ENCODE results near the gene FGF2.

The FGF2 gene

DNA sequence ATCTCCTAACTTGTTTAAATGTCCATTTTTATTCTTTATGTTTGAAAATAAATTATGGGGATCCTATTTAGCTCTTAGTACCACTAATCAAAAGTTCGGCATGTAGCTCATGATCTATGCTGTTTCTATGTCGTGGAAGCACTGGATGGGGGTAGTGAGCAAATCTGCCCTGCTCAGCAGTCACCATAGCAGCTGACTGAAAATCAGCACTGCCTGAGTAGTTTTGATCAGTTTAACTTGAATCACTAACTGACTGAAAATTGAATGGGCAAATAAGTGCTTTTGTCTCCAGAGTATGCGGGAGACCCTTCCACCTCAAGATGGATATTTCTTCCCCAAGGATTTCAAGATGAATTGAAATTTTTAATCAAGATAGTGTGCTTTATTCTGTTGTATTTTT lies 68.2 kb downstream of the FGF2 start:
- DNase-seq (ENCODE audit: low spot score), result no peak

DNA sequence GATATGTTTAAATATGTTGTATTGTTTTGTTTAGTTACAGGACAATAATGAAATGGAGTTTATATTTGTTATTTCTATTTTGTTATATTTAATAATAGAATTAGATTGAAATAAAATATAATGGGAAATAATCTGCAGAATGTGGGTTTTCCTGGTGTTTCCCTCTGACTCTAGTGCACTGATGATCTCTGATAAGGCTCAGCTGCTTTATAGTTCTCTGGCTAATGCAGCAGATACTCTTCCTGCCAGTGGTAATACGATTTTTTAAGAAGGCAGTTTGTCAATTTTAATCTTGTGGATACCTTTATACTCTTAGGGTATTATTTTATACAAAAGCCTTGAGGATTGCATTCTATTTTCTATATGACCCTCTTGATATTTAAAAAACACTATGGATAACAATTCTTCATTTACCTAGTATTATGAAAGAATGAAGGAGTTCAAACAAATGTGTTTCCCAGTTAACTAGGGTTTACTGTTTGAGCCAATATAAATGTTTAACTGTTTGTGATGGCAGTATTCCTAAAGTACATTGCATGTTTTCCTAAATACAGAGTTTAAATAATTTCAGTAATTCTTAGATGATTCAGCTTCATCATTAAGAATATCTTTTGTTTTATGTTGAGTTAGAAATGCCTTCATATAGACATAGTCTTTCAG lies 68.8 kb downstream of the FGF2 start:
- DNase-seq (ENCODE audit: low spot score), result no peak

- DNase-seq (ENCODE audit: low spot score), result no peak
These were observed 69.6 kb downstream of the FGF2 start for GRCh38 chr4:122896270-122896669.

- DNase-seq (ENCODE audit: low spot score), result peak; percentile 67
These were observed 71.9 kb downstream of the FGF2 start for GRCh38 chr4:122898370-122899150.

GRCh38 chr4:122899682-122900081 lies 73.1 kb downstream of the FGF2 start:
- DNase-seq (ENCODE audit: low spot score), result no peak

- DNase-seq (ENCODE audit: low spot score), result no peak
These were observed 73.7 kb downstream of the FGF2 start for GRCh38 chr4:122900314-122900713.

DNA sequence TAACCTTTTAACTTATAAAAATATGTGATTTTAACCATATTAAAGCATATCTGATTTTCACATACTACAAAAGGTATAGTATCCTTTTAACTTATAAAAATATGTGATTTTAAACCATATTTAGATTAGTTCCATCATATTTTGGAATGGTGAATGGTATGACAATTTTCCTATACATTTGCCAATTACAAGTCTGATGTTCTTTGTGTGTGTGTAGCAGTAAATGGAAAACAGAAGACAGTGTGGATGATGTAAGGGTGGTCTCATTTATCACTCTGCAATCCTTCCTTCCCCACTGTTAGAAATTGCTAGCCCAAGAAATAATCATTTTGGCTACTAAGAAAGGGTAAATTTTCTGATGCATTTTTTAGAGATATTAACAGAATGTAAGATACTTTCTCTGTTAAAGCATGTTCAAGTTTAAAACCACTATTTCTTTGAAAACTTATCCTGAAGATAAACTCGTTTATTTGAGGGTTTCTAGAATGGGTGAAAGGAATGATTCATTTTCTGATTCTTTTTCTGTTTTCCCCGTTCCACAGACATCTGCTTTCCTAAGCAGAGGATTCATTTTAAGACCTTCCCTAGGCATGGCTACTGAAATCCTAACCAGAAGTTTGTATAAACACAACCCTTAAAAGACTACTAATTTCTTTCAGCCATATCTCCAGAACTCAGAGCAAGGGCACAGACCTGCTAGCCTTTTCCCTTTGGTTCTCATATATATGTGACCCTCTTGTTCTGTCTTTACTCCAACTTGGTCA lies 74.8 kb downstream of the FGF2 start:
- DNase-seq (ENCODE audit: low spot score), result no peak

DNA sequence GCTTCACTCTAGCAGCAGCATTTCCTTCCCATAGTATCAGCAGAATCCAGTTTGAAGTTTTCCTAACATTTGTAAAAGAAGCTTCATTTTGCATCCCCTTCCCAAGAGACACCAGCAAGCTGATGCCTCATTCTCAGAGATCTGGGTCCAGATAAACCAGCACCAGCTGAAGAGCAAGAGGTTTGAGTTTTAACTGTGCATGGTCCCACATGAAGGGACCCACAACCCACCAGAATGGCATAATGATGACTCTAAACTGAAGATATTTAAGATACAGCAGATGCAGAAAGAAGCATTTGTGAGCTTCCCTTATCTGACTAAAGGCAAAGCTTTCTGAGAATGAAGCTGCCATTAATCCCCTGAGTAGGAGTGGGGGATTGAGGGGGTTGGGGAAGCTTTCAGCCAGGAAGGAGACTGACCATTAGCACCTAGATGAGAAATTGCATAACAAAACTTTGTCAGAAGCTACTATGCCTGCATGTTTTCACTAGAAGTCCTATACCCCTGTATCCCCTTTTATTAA lies 77.2 kb downstream of the FGF2 start:
- no peak for DNase-seq (ENCODE audit: low spot score)

DNA sequence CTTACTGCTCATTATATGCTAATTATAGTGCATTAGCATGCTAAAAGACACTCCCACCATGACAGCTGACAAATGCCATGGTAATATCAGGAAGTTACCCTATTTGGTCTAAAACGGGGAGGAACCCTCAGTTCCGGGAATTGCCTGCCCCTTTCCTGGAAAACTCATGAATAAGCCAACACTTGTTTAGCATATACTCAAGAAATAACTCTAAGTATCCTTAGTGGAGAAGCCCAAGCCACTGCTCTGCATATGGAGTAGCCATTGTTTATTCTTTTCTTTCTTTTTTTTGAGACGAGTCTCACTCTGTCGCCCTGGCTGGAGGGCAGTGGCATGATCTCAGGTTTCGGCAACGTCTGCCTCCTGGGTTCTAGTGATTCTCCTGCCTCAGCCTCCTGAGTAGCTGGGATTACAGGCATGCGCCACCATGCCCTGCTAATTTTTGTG lies 80.3 kb downstream of the FGF2 start:
- no peak for DNase-seq (ENCODE audit: low spot score)

GRCh38 chr4:122908223-122908622 lies 81.6 kb downstream of the FGF2 start:
- no peak for DNase-seq (ENCODE audit: low spot score)

- no peak for DNase-seq (ENCODE audit: low spot score)
These were observed 83.1 kb downstream of the FGF2 start for GRCh38 chr4:122909683-122910082.

GRCh38 chr4:122911588-122911987 lies 85.0 kb downstream of the FGF2 start:
- DNase-seq (ENCODE audit: low spot score), result no peak

DNA sequence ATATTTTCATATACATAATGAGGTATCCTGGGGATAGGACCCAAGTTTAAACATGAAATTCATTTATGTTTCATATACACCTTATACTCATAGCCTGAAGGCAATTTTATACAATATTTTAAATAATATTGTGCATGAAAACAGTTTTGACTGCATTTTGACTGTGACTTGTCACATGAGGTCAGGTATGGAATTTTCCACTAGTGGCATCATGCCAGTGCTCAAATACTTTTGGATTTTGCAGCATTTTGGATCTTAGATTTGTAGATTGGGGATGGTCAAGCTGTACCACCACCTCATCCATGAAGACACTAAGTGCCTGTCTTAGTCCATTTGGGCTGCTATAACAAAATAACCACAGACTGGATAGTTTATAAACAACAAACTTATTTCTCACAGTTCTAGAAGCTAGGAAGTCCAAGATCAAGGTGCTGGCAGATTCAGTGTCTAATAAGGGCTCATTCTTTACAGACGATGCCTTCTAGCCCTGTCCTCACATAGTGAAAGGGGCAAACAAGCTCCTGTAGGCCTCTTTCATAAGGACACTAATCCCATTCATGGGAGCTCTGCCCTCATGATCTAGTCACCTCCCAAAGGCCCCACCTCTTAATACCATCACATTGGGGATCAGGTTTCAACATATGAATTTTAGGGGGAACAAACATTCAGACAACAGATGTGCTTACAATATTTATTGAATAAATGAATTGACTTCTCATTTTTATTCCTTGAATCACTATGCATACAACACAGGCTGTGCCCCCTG lies 86.4 kb downstream of the FGF2 start:
- DNase-seq (ENCODE audit: low spot score), result no peak

DNA sequence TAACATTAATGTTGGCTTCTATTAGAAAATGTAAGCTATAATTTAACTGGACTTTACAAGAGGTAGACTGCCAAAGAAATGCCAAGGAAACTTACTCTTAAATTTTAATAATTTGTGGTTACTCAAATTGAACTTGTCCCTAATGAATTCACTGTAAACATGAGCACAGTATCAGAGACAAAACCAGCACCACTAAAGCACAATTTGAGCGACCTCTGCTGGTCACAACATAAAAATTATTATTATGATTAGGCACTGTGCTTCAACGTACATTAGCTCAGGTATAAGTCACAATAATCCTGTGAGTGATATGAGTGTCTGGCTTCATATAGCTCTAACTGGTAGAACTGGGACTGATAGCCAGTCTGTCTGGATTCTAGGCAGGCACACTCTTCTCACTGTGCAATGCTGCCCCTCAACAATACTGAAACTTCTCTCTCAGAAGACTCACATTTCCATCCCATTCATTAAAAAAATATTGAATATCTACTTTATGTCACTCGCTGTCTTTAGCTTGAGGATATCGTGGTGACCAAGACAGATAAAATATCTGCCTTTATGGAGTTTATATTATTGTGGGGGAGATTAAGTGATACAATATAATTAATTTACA lies 87.8 kb downstream of the FGF2 start:
- DNase-seq (ENCODE audit: low spot score), result no peak

DNA sequence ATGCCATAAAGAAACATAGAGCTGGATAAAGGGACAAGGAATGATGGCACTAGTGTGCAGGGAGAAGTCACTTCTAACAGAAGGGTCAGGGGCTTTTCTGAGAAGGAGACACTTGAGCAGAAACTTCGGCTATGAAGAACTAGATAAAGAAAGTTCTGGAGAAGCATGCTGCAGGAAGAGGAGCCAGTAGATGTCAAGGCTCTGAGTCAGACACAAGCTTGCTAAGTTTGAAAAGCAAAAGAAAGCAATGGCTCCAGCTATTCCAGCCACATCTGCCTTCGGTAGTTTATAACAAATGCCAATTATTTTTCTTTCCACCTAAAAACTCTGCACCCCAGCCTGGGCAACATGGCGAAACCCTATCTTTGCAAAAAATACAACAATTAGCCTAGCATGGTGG lies 88.3 kb downstream of the FGF2 start:
- peak; percentile 53 for DNase-seq (ENCODE audit: low spot score)

DNA sequence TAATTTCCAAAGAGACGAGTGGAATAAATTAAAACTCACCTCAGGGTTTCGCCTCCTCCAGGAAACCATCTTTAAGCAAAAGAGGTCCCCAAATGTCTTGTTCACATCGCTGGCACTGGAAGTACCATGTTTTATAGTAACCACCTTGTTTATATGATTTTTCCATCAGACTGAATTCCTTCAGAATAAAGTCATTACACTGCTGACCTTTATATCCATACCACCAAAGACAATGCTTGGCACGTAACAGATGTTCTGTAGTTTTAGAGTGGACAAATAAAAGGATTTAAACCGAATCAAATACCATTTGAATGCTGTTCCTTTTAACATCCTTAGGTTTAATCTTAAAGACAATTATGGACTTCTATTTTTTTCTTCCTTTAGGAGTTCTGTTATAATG lies 91.1 kb downstream of the FGF2 start:
- DNase-seq (ENCODE audit: low spot score), result no peak

DNA sequence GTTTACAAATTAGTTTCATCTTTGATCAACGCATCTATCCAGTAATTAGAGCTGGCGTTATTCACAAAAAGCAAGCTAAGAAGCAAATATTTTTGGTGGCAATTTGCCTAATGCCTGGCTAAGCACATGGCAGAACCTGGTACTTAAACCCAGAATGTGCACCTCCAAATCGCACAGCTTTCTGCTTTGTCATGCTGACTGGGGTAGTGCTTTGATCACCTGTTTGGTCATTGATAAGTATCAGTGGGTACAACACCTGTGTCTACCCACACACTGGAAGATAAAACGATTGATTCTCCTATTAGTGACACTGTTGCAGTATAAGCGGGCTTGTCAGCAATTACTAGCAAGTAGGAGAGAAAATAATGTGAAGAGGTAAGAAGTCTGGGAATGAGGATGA lies 93.8 kb downstream of the FGF2 start:
- no peak for DNase-seq (ENCODE audit: low spot score)

- DNase-seq (ENCODE audit: low spot score), result no peak
These were observed 94.7 kb downstream of the FGF2 start for GRCh38 chr4:122921300-122921699.

DNA sequence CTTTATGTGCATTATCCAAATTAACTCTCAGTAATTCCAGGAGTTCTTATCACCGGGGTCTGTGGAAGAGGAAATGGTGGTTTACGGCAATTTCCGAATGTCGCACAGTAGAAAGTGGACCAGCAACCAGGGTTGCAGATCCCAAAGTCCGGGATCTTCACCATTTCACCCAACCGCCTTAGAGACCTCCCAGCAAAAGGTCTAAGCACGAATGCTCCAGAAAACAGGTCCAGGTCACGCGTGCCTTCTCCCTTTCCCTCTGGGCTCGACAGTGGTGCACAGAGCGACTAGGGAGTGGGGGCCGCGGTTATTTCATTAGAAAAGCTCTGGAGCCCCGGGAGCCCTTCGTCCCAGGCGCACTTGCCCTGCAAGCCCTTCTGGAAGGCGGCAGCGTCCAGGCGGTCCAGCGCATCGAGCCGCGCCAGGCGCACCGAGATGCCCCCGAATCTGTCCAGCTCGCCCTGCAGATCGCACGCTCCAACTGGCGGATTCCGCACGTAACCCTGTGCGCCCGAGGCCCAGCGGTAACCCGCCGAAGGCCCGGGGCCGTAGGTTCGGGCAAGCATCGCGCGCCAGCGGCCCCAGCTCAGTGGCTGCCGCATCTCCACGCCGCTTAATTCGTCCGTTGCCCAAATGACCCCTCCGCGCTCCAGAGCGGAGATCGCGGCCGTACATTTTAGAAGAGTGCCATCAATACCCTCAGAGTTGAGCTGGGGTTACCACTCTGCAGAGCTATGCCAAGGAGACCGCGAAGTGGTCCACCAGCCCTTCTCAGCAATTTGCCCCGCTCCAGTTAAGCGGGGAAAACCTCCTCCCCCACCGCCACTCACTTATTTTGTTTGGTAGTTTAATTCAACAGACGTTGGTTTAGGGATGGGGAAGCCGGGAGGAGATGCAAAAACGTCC lies 95.6 kb downstream of the FGF2 start, which contains the start of gene NUDT6:
NUDT6 (minus strand) TSS at position 627 of the 906 bp plus-strand sequence; CDS start at position 602, 25 bp downstream.
- DNase-seq (ENCODE audit: low spot score), result peak; percentile 68

- peak; percentile 92 for DNase-seq (ENCODE audit: low spot score)
These were observed 96.4 kb downstream of the FGF2 start for GRCh38 chr4:122922877-122923511.
